Spleen (tissue), 7 donors: Measurements from ENCODE around the gene RSPH9.

Experiments
- CTCF ChIP-seq, 11 experiments: fragments of 200-600 bp in 7 of 11; fragments of 450-650 bp in 4 of 11; sonication (generic) in 4 of 11; IDR thresholded peaks in 8 of 11; conservative IDR thresholded peaks in 3 of 11; 1 replicate in 7 of 11; 2 replicates in 4 of 11; pipeline versions ENCODE4 v1.4.0 to v1.8.0; 2016 to 2021; ENCODE audit warnings: antibody characterized with exemption in 11 of 11, inconsistent platforms in 4 of 11, mild to moderate bottlenecking in 1 of 11
- POLR2AphosphoS5 ChIP-seq, 3 donors: sonication (generic); formaldehyde crosslinking; IDR thresholded peaks; one replicate each; pipeline ENCODE4 v1.5.1; 2017; ENCODE audit warnings: antibody characterized with exemption in 3 of 3
- donor health status: DM: no; HTN: no; CAD: no; lungs with moderate emphysema.
- donor health status: DM: no; HTN: no; CAD: no.
- donor health status: DM: no; HTN: no; CAD: no.

- TF ChIP-seq CTCF (IDR thresholded peaks at IDR 0.05 in 8 of 11, conservative IDR thresholded peaks at IDR 0.05 in 3 of 11) (no peak), POLR2AphosphoS5 (IDR thresholded peaks at IDR 0.05) (no peak)
Observed at GRCh38 chr6:43681303-43681702, 36.5 kb downstream of the RSPH9 start.
